NCI-H2029 (cell line): ENCODE results near the gene NCK2.

Experiments used
- DNase-seq: peaks from one replicate; lab custom pipeline; 2025; lab: John Stamatoyannopoulos, UW

Gene NCK2

GRCh38 chr2:105925390-105925789 is 180.7 kb downstream of the NCK2 start:
- DNase-seq, result no peak

DNA sequence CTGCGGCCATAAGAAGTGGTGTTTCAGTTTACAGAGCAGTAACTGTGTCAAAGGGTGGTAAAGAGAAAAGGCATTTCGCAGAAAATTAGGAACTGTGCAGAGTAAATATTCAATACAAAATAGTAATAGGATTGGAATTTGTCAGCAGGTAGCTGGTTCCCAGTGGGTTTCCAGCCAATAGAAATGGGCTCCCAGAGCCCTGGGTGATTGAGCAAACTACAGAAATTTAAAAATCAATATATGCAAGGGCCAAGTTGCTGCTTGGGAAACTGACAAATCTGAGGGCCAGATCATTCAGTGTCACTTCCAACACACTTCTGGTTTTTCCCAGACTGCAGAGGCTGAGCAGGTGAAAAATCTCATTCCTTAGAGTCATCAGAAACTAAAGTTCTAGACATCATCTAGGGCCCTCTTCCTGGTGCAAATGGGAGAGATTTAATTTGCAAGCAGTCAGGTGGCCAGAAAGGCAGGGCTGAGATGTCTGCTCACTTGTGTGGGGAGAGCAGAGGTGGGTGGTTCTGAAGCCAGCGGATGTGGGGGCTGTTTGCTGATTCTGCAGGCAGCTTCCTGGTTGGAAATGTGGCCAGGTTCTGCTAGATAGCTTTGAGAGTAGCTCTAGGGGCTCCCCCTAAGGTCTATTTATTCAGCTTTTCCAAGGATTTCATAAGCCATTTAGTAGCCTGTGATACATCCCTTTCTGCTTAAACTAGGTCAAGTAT is 182.4 kb downstream of the NCK2 start:
- DNase-seq, result peak; percentile 35

- no peak for DNase-seq
These were observed 183.4 kb downstream of the NCK2 start for GRCh38 chr2:105928086-105928485.

DNA sequence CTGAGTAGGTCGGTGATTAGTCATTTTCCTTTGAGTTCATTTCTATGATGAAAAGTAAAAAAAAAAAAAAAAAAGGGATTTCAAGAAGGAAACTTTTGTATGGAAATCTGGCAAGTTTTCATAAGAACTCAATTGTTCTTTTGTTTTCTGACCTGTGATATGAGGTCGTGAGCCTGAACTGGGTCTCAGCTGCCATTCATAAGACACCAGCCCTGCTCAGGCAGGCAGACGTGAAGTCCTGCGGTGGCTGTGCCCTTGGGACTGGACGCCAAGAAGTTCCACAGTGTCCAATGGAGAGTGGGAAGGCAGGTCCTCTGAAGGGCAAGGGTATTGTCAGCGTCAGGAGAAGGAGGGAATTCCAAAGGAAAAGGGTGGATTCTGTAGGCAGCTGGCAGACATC is 183.9 kb downstream of the NCK2 start:
- DNase-seq, result no peak

DNA sequence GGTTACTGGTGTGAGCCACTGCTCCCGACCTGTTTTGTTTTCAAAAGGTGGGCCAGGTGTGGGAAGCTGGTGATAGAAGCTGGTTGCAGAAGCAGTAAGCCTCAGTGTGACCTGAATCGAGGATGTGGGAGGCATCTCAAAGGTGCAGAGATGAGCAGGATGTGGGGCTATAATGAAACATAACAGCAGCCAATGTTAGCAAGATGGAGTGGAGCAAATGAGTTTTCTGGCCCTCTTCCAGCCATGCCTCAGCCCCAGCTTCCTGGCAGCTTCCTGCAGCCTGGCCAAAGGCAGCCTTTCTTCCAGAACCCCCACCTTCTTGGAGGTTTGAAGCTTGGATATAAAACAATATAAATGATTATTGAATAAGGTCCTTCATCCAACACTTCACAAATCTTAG is 184.8 kb downstream of the NCK2 start:
- DNase-seq, result peak; percentile 67

DNA sequence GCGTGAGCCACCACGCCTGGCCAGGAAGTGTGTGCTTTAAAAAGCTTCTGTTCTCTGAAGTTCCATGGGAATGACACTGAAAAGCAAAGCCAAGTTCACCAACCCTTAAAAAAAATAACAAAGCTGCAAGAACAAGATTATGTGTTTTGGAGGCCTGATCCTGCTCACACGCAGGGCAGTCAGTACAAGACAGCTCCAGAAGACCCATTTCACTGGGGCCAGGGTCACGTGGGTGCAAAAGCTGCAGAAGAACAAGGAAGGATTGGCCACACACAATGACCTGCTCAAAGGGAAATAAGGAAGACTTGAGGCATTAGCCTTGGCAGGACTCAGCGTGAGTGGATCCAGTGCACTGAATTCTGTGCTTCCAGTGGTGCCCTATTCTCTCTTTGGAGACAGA is 187.9 kb downstream of the NCK2 start:
- no peak for DNase-seq

DNA sequence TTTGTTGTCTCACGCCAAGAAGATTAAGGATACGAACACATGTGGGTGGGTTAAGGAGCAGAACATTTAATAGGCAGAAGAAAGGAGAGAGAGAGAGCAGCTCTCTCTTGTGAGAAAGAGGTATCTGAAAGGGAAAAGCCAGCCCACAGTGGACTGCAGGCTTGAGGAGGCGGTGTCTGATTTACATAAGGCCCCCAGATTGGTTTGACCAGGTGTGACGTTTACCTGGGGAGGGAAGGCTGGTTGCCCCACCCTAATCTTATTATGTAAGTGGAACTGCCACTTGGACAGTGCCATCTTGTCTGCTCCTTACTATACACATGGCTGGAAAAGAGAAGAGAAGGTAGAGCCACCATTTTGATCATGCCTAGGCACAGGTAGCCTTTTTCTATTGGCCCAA is 189.2 kb downstream of the NCK2 start:
- no peak for DNase-seq

- no peak for DNase-seq
These were observed 189.8 kb downstream of the NCK2 start for GRCh38 chr2:105934467-105934866.

GRCh38 chr2:105935063-105935462 is 190.4 kb downstream of the NCK2 start:
- no peak for DNase-seq

DNA sequence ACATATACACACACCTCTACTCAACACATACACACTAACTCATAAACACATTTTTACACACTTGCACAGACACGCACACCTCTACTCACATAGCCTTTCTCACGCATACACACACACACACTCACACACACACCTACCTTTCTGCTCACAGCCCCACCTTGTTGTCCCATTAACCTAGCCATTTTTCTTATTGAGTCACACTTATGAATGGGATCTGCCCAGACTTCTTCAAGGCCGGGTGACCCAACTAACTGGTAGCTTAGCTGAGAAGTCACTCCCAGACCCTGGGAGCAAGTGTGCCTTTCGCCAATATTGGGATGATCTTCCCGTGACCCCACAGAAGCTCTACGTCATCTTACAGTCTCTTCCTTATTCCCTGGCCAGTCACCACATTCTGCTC is 192.2 kb downstream of the NCK2 start:
- no peak for DNase-seq

DNA sequence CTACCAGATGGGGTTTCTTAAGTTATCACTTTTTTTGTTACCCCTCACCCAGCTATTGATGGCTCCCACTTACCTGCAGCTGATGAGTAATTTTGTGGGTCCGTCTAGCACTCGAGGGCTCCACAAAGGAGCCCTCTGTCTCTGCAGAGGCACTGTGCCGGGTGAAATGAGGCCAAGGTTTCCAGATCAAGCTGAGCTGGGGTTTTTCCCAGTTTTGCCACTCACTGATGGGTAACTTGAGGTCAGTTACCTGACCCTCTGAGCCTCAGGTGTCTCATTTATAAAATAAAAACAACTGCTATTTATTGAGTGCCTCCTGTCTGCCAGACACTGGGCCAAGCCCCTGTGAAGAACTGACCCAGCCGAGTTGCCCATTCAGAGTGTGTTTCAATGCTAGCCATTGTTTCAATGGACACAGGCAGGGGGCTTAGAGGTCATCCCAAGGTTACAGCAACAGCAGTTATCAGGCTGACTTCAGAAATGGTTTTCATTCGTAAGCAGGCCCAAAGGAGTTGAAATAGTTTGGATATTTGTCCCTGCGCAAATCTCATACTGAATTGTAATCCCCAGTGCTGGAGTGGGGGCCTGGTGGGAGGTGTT is 192.9 kb downstream of the NCK2 start:
- no peak for DNase-seq
